MCF 10A (cell line): ENCODE data around the gene FKBP1B. TPM values are rescaled to one million over a fixed set of nuclear protein-coding genes. Genes with fewer than 3 reads are reported as not detected.

Source experiments
- BruUV-seq: library from RNA; stranded (reverse); fragments of 400-500 nt; replicated peaks from 2 replicates; lab custom pipeline; 2021; lab: Mats Ljungman, UMichigan
- CTCF ChIA-PET: fragments of 300-600 bp; sonication (Branson Sonifier 250); formaldehyde crosslinking; extraction: SDS; loops from one replicate; lab custom pipeline; 2021; ENCODE audit warnings: antibody characterized with exemption, inconsistent platforms; lab: Yijun Ruan, JAX
- POLR2A ChIA-PET: fragments of 300-600, 350-650 bp; sonication (Branson Sonifier 250); formaldehyde crosslinking; extraction: SDS; loops from one replicate; lab custom pipeline; 2020; ENCODE audit warnings: antibody characterized with exemption, inconsistent platforms; lab: Yijun Ruan, JAX
- DNase-seq: peaks from one replicate; pipeline ENCODE4 v3.0.0-alpha.2; 2018; ENCODE audit not compliant: unreplicated experiment
- H3K27ac Mint-ChIP-seq: one replicate; pipeline ENCODE4 v1.8.0; 2022; ENCODE audit warnings: mild to moderate bottlenecking, low read depth, mixed read lengths; ENCODE audit not compliant: unreplicated experiment
- H3K27me3 Mint-ChIP-seq: one replicate; pipeline ENCODE4 v1.8.0; 2022; ENCODE audit warnings: mixed read lengths; ENCODE audit not compliant: insufficient read depth, unreplicated experiment
- H3K36me3 Mint-ChIP-seq: one replicate; pipeline ENCODE4 v1.8.0; 2022; ENCODE audit warnings: mild to moderate bottlenecking, moderate library complexity, mixed read lengths; ENCODE audit not compliant: insufficient read depth, unreplicated experiment
- H3K4me1 Mint-ChIP-seq: one replicate; pipeline ENCODE4 v1.8.0; 2022; ENCODE audit warnings: mixed read lengths; ENCODE audit not compliant: insufficient read depth, unreplicated experiment
- H3K4me3 Mint-ChIP-seq: one replicate; pipeline ENCODE4 v1.8.0; 2022; ENCODE audit warnings: mild to moderate bottlenecking, moderate library complexity, mixed read lengths; ENCODE audit not compliant: unreplicated experiment
- H3K9me3 Mint-ChIP-seq: one replicate; pipeline ENCODE4 v1.8.0; 2022; ENCODE audit warnings: mixed read lengths; ENCODE audit not compliant: unreplicated experiment
- CTCF ChIP-seq: fragments of 200-600 bp; IDR thresholded peaks from one replicate; pipeline ENCODE4 v1.8.0; 2022; ENCODE audit warnings: antibody characterized with exemption, mild to moderate bottlenecking; ENCODE audit not compliant: unreplicated experiment
- intact Hi-C: fragments of 100-400 bp; cut with micrococcal nuclease; formaldehyde crosslinking; loops from 2 replicates; pipeline ENCODE4 v1.14.1; 2022
- total RNA-seq: library from RNA; stranded (reverse); gene quantifications from 2 replicates; pipeline ENCODE4 v1.2.3, GENCODE V29; 2022

Gene FKBP1B
- total RNA-seq, 1 experiment from 2014 or later = 1.7 TPM

- ChIA-PET POLR2A (interaction anchor here (0.6 to 4.2 kb wide), 36 partner anchors 8 to 890 kb away, joined by 3 to 108 read pairs (median 6); partner anchors contain the start of genes ATAD2B, FAM228B, FKBP1B and ITSN2), CTCF (interaction anchor here (0.5 to 4.8 kb wide), 29 partner anchors 12 to 590 kb away, joined by 3 to 41 read pairs (median 5); partner anchors contain the start of genes ATAD2B, FAM228B, MFSD2B and UBXN2A)
- TF ChIP-seq CTCF = no peak
- BruUV-seq = TSS peak; percentile 37
- peak; percentile 95 for DNase-seq
- H3K36me3 Mint-ChIP-seq = peaks cover 37% of the 10 kb centered on the region
- no peaks in the 10 kb centered on the region for H3K27me3 Mint-ChIP-seq
- peak overlapping the region; percentile 92 for H3K27ac Mint-ChIP-seq
- H3K9me3 Mint-ChIP-seq = no peaks in the 10 kb centered on the region
- H3K4me3 Mint-ChIP-seq = peak overlapping the region; percentile 75
- peaks cover 28% of the 10 kb centered on the region for H3K4me1 Mint-ChIP-seq
- intact Hi-C loops = loop anchor here (1.0 to 5.0 kb wide), 8 partner anchors 40 to 299 kb away; partner anchors contain the start of genes ATAD2B, FAM228B, PFN4 and UBXN2A
These were observed 34.2 kb downstream of the FKBP1B start for GRCh38 chr2:24083567-24084385.

GRCh38 chr2:24084386-24085199 is 35.1 kb downstream of the FKBP1B start, which contains the start of gene TP53I3:
Gene TP53I3, minus strand, starts transcription at chr2:24084834. Its CDS starts 508 bp downstream, at chr2:24084326.
- Mint-ChIP-seq H3K27me3 (no peaks in the 10 kb centered on the region), H3K36me3 (peaks cover 29% of the 10 kb centered on the region), H3K27ac (peak within 1 kb of the TSS; percentile 92), H3K9me3 (no peaks in the 10 kb centered on the region), H3K4me1 (peaks cover 28% of the 10 kb centered on the region), H3K4me3 (peak within 1 kb of the TSS; percentile 75)
- TF ChIP-seq CTCF = peak; percentile 94
- POLR2A ChIA-PET = interaction anchor here (0.6 to 4.2 kb wide), 39 partner anchors 9 to 889 kb away, joined by 3 to 108 read pairs (median 5); partner anchors contain the start of genes ATAD2B, FAM228B, FKBP1B and ITSN2
- BruUV-seq = no TSS peak
- peak; percentile 85 for DNase-seq
- CTCF ChIA-PET = interaction anchor here (0.6 to 4.8 kb wide), 38 partner anchors 8 to 944 kb away, joined by 3 to 41 read pairs (median 4); partner anchors contain the start of genes ATAD2B, FAM228B, SF3B6 and UBXN2A
- intact Hi-C loops = loop anchor here (1.0 to 5.0 kb wide), 8 partner anchors 39 to 298 kb away; partner anchors contain the start of genes ATAD2B, FAM228B, PFN4 and UBXN2A

GRCh38 chr2:24085200-24085489 is 35.6 kb downstream of the FKBP1B start:
- peaks cover 28% of the 10 kb centered on the region for H3K4me1 Mint-ChIP-seq
- POLR2A ChIA-PET = interaction anchor here (0.6 to 4.2 kb wide), 15 partner anchors 9 to 710 kb away, joined by 3 to 108 read pairs (median 6); partner anchors contain the start of genes ATAD2B, FAM228B, ITSN2 and PFN4
- TF ChIP-seq CTCF = no peak
- H3K27ac Mint-ChIP-seq = peak overlapping the region; percentile 92
- H3K9me3 Mint-ChIP-seq = no peaks in the 10 kb centered on the region
- no peaks in the 10 kb centered on the region for H3K27me3 Mint-ChIP-seq
- CTCF ChIA-PET = interaction anchor here (0.6 to 4.8 kb wide), 25 partner anchors 9 to 944 kb away, joined by 3 to 41 read pairs (median 5); partner anchors contain the start of genes ATAD2B, FAM228B, SF3B6 and UBXN2A
- BruUV-seq = TSS peak; percentile 9
- H3K4me3 Mint-ChIP-seq = peak overlapping the region; percentile 75
- peaks cover 26% of the 10 kb centered on the region for H3K36me3 Mint-ChIP-seq
- intact Hi-C loops = no loop called here
- no peak for DNase-seq
